GM21423 (cell line): Measurements from ENCODE around the gene CATSPERD.

Source experiments
- ATAC-seq: cut with Tn5 transposase; IDR thresholded peaks from one replicate; pipeline ENCODE4 v1.9.1; 2021; ENCODE audit warnings: mild to moderate bottlenecking, moderate library complexity; ENCODE audit not compliant: unreplicated experiment

CATSPERD gene

GRCh38 chr19:5823579-5824281 is 103.3 kb downstream of the CATSPERD start:
- ATAC-seq = no peak

DNA sequence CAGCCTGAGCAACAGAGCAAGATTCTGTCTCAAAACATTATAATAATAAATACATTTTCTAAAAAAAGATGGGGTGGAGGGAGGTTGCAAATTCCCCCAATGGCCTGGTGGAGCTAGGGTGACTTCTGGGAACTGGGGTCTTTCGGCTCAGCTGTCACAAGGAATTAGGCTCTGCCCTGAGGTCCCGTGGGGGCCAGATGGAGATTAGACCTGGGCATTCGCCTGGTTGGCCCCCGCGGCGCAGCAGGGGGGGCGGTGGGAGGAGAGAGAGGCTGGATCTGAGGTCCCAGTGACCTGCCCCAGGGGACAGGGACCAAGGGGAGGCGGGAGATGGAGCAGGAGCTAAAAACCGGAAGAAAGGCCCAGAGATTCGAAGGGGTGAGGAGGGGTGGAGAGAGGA is 104.3 kb downstream of the CATSPERD start:
- ATAC-seq = no peak

DNA sequence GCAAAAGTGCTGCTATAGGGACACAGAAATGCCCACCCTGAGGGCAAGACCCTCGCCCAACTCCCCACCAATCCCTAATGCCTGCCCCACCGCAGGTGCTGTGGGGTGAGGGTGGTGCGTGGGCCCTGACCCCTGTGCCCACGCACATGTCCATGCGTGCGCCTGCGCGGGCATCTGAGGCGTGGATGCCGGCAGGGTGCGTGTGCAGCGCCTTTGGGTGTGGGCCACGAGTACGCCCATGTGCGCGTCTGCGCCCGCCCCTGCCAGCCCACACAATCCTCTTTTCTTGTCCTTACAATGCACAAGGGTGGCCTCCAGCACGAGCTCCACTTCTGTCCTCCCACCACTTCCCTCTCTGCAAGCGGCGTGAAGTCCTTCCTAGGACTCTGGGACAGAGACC is 104.7 kb downstream of the CATSPERD start:
- no peak for ATAC-seq

- no peak for ATAC-seq
These were observed 106.3 kb downstream of the CATSPERD start for GRCh38 chr19:5826531-5827341.

- no peak for ATAC-seq
These were observed 107.0 kb downstream of the CATSPERD start for GRCh38 chr19:5827342-5827890.

GRCh38 chr19:5827891-5828660 is 107.6 kb downstream of the CATSPERD start:
- peak; percentile 66 for ATAC-seq
